K562 (cell line): ENCODE results near the gene EFEMP2. TPM values are rescaled to one million over a fixed set of nuclear protein-coding genes. Genes with fewer than 3 reads are reported as not detected.
"Not testable (repeated sequence)": the region's sequence is repeated elsewhere in the genome, so short reads cannot be mapped to it uniquely, and the experiment has no call there.

ENCODE experiments used
- ATAC-seq: fragments of 200-7000 bp; cut with Tn5 transposase; 3 replicates; pipeline ENCODE4 v1.9.1; 2020; ENCODE audit warnings: moderate library complexity
- BruUV-seq: library from RNA; stranded (reverse); fragments of 400-500 nt; replicated peaks from 2 replicates; lab custom pipeline; 2021; lab: Mats Ljungman, UMichigan
- CTCF ChIA-PET: fragments of 300-600 bp; formaldehyde crosslinking; extraction: SDS; loops from one replicate; lab custom pipeline; 2021; ENCODE audit warnings: low intra/inter-chr PET ratio; lab: Yijun Ruan, JAX
- POLR2A ChIA-PET: fragments of 300-600, 350-650 bp; sonication (Branson Sonifier 250); formaldehyde crosslinking; extraction: SDS; loops from one replicate; lab custom pipeline; 2021; ENCODE audit warnings: antibody characterized with exemption, inconsistent platforms; lab: Yijun Ruan, JAX
- DNase-seq, 4 experiments: peaks; one replicate each; pipeline versions ENCODE4 v3.0.0 to v3.0.0-alpha.2; 2011 to 2018; ENCODE audit warnings: low spot score in 3 of 4, mixed read lengths in 3 of 4; ENCODE audit errors: extremely low read depth in 1 of 4
- FAIRE-seq: peaks from 2 replicates; lab custom pipeline; 2011; peaks lifted over from hg19 to GRCh38; lab: Jason Lieb, UNC
- H2AFZ ChIP-seq: 2 replicates; pipeline ENCODE4 v1.6.0; 2011; ENCODE audit warnings: low read depth, low read length, control low read depth, inconsistent platforms
- H3K27ac ChIP-seq: fragments of 200-600 bp; 3 replicates; pipeline ENCODE4 v1.8.0; 2011; ENCODE audit warnings: low read depth, mild to moderate bottlenecking, control low read depth, inconsistent platforms, low read length, moderate library complexity, mixed read lengths; ENCODE audit errors: extremely low read depth
- H3K27me3 ChIP-seq, 2 experiments: fragments of 300-600 bp in 1 of 2; 2 replicates in 1 of 2; 3 replicates in 1 of 2; pipeline versions ENCODE4 v1.6.0 to v1.8.0; 2011; ENCODE audit warnings: inconsistent platforms in 2 of 2, low read length in 2 of 2, mild to moderate bottlenecking in 1 of 2, mixed read lengths in 1 of 2, moderate library complexity in 1 of 2; ENCODE audit not compliant: control insufficient read depth in 2 of 2, insufficient read depth in 2 of 2
- H3K36me3 ChIP-seq: fragments of 300-600 bp; 3 replicates; pipeline ENCODE4 v1.8.0; 2011; ENCODE audit warnings: mild to moderate bottlenecking, low read length, inconsistent platforms; ENCODE audit not compliant: control insufficient read depth, insufficient read depth
- H3K4me1 ChIP-seq, 2 experiments: fragments of 200-600 bp in 1 of 2; replicated peaks in 1 of 2; 2 replicates in 1 of 2; 3 replicates in 1 of 2; pipeline versions ENCODE4 v1.5.1 to v1.8.0; 2011; ENCODE audit warnings: inconsistent platforms in 2 of 2, low read length in 2 of 2, mild to moderate bottlenecking in 1 of 2, mixed read lengths in 1 of 2, moderate library complexity in 1 of 2; ENCODE audit not compliant: control insufficient read depth in 2 of 2, insufficient read depth in 2 of 2
- H3K4me2 ChIP-seq: 2 replicates; pipeline ENCODE4 v1.6.1; 2011; ENCODE audit warnings: low read length, control low read depth, inconsistent platforms, mixed read lengths; ENCODE audit not compliant: insufficient read depth
- H3K4me3 ChIP-seq: fragments of 200-600 bp; sonication (generic), shearing (Covaris generic); 2 replicates; pipeline ENCODE4 v1.5.1; 2016; ENCODE audit warnings: control low read depth, inconsistent platforms
- H3K79me2 ChIP-seq: fragments of 200-600 bp; 3 replicates; pipeline ENCODE4 v1.8.0; 2011; ENCODE audit warnings: low read length, inconsistent platforms; ENCODE audit not compliant: control insufficient read depth, insufficient read depth
- H3K9ac ChIP-seq, 2 experiments: 2 replicates each; pipeline versions ENCODE4 v1.6.0 to v1.6.1; 2011; ENCODE audit warnings: low read depth in 2 of 2, low read length in 2 of 2, control low read depth in 1 of 2, inconsistent platforms in 1 of 2, mild to moderate bottlenecking in 1 of 2, mixed read lengths in 1 of 2; ENCODE audit not compliant: insufficient read depth in 1 of 2
- H3K9me1 ChIP-seq: one replicate; pipeline ENCODE4 v1.6.0; 2011; ENCODE audit warnings: inconsistent platforms, mild to moderate bottlenecking, low read length, moderate library complexity; ENCODE audit not compliant: control insufficient read depth, insufficient read depth
- H3K9me3 ChIP-seq: replicated peaks from 2 replicates; pipeline ENCODE4 v1.5.1; 2011; ENCODE audit warnings: low read depth, low read length, inconsistent platforms; ENCODE audit not compliant: control insufficient read depth, insufficient read depth
- H4K20me1 ChIP-seq: replicated peaks from 2 replicates; pipeline ENCODE4 v1.6.1; 2011; ENCODE audit warnings: low read length, inconsistent platforms, mixed read lengths; ENCODE audit not compliant: control insufficient read depth, insufficient read depth
- CHD1 ChIP-seq: fragments of 200-600 bp; sonication (generic); IDR thresholded peaks from one replicate; pipeline ENCODE4 v1.6.1; 2012; ENCODE audit warnings: mild to moderate bottlenecking, moderate library complexity, low read length, inconsistent platforms
- DEAF1 ChIP-seq: fragments of 450-650 bp; formaldehyde crosslinking; IDR thresholded peaks from 2 replicates; pipeline ENCODE4 v1.4.0; 2020; ENCODE audit warnings: mild to moderate bottlenecking, moderate library complexity
- EGR1 ChIP-seq: fragments of 450-650 bp; conservative IDR thresholded peaks from 2 replicates; pipeline ENCODE4 v1.6.1; 2017; ENCODE audit warnings: mild to moderate bottlenecking
- ETV5 ChIP-seq: sonication (generic); formaldehyde crosslinking; IDR thresholded peaks from 2 replicates; pipeline ENCODE4 v1.4.0; 2020; ENCODE audit warnings: low read depth, mild to moderate bottlenecking, missing genetic modification reagents
- NBN ChIP-seq: fragments of 450-650 bp; IDR thresholded peaks from 2 replicates; pipeline ENCODE4 v1.6.1; 2016; ENCODE audit warnings: low read depth, mild to moderate bottlenecking
- NFYB ChIP-seq: IDR thresholded peaks from 2 replicates; pipeline ENCODE4 v1.6.1; 2011; ENCODE audit warnings: mild to moderate bottlenecking, moderate library complexity; ENCODE audit not compliant: insufficient read length; ENCODE audit errors: extremely low read depth
- POLR2A ChIP-seq: fragments of 450-650 bp; conservative IDR thresholded peaks from 2 replicates; pipeline ENCODE4 v1.6.1; 2016
- SIN3A ChIP-seq, 2 experiments: fragments of 150-350 bp in 1 of 2; IDR thresholded peaks; 2 replicates each; pipeline ENCODE4 v1.6.1; 2011 to 2016; ENCODE audit warnings: borderline replicate concordance in 2 of 2, low read depth in 2 of 2, low read length in 2 of 2, mild to moderate bottlenecking in 2 of 2, moderate library complexity in 2 of 2; ENCODE audit not compliant: control insufficient read depth in 1 of 2
- STAT6 ChIP-seq: sonication (generic); formaldehyde crosslinking; IDR thresholded peaks from 2 replicates; pipeline ENCODE4 v1.8.1; 2023; ENCODE audit warnings: mild to moderate bottlenecking, missing genetic modification reagents
- ZNF780A ChIP-seq: fragments of 250-450 bp; sonication (Bioruptor Pico); IDR thresholded peaks from 2 replicates; pipeline ENCODE4 v1.5.0; 2021; ENCODE audit warnings: mild to moderate bottlenecking
- WGBS: fragments of 100-300 bp; shearing (Covaris generic); methylation state at CpG from one replicate; pipeline ENCODE4 v1.1.6; 2016; ENCODE audit warnings: low coverage, mixed read lengths; ENCODE audit not compliant: insufficient coverage; ENCODE audit errors: missing lambda C conversion rate; 5-methylcytosine and 5-hydroxymethylcytosine counted together
- in situ Hi-C: fragments of 300-500 bp; cut with MboI; formaldehyde crosslinking; loops from 4 replicates; pipeline ENCODE4 v1.15.0; 2018; ENCODE audit warnings: inconsistent platforms, mixed read lengths
- intact Hi-C: fragments of 100-400 bp; cut with micrococcal nuclease; formaldehyde crosslinking; loops from 2 replicates; pipeline ENCODE4 v1.14.2; 2022
- polyA plus RNA-seq, 8 experiments: library from polyadenylated mRNA; depleted of rRNA in 4 of 8; stranded (reverse) in 5 of 8; unstranded in 3 of 8; fragments of >200 nt; fragmentation: Nextera tagmentation in 2 of 8; fragmentation: Illumina TruSeq in 1 of 8; extraction: Ambion mirVana in 2 of 8; extraction: Trizol in 1 of 8; gene quantifications; 2 replicates each; pipeline versions ENCODE4 v1.2.1 to v1.2.3, GENCODE V29; 2011 to 2014; ENCODE audit warnings: inconsistent platforms in 1 of 8, missing spikeins in 1 of 8
- total RNA-seq, 7 experiments: library from RNA; depleted of rRNA in 6 of 7; stranded (reverse); fragments of >200 nt in 6 of 7; fragmentation: Illumina TruSeq in 2 of 7; extraction: Trizol in 2 of 7; gene quantifications; 2 replicates each; pipeline versions ENCODE4 v1.2.1 to v1.2.3, GENCODE V29; 2011 to 2021; ENCODE audit warnings: low replicate concordance in 1 of 7
- TF ChIP-seq, protein P1 (sequence below): sonication (generic); formaldehyde crosslinking; IDR thresholded peaks from 2 replicates; pipeline ENCODE4 v1.8.0; 2023; ENCODE audit warnings: mild to moderate bottlenecking, missing genetic modification reagents
- TF ChIP-seq, protein P2 (sequence below): fragments of 450-650 bp; formaldehyde crosslinking; conservative IDR thresholded peaks from 2 replicates; pipeline ENCODE4 v1.4.0; 2022; ENCODE audit warnings: mild to moderate bottlenecking, missing genetic modification characterization

The EFEMP2 gene
- total and polyA plus RNA-seq, 9 of the 15 experiments (the other 6 are each of a cell fraction or from before 2014, with no cell fraction given): 0.07 to 2.9 (median 0.69) TPM; not detected in 1

GRCh38 chr11:65892137-65892540 is 19.5 kb upstream of the EFEMP2 start:
- H3K4me1 ChIP-seq: peaks cover 38 to 70% of the 10 kb centered on the region in 2 experiments
- FAIRE-seq, CTCF ChIA-PET, H3K9me3 ChIP-seq, intact Hi-C loops, H3K27me3 ChIP-seq, DNase-seq: not testable (repeated sequence)
- peak overlapping the region; percentile 70 for H3K4me3 ChIP-seq
- WGBS: 9% methylated on average over 5 of the region's 5 CpGs
- H3K27ac ChIP-seq: peak overlapping the region; percentile 84
- peaks cover 28% of the 10 kb centered on the region for H4K20me1 ChIP-seq
- peaks cover 51% of the 10 kb centered on the region for H3K36me3 ChIP-seq
- TF ChIP-seq SIN3A (IDR thresholded peaks at IDR 0.05; ENCODE audit: borderline replicate concordance in 2 of 2, control insufficient read depth in 1 of 2, low read depth in 2 of 2, low read length in 2 of 2) (0 out of 4 replicates have a peak, but pooled peaks of 1 of the 2 experiments have one; percentile 13), ZNF780A (0 out of 2 replicates have a peak, but pooled peaks have one; percentile 15), NBN (0 out of 2 replicates have a peak, but pooled peaks have one; percentile 3), ETV5 (CRISPR knock-in tag) (0 out of 2 replicates have a peak, but pooled peaks have one; percentile 3), DEAF1 (CRISPR knock-in tag) (0 out of 2 replicates have a peak, but pooled peaks have one; percentile 1), EGR1 (0 out of 2 replicates have a peak, but pooled peaks have one; percentile 22), STAT6 (0 out of 2 replicates have a peak, but pooled peaks have one; percentile 18), CHD1 (peak; percentile 1), NFYB (peak; percentile 5), POLR2A (peak; percentile 26)
- TF ChIP-seq, protein P1, sequence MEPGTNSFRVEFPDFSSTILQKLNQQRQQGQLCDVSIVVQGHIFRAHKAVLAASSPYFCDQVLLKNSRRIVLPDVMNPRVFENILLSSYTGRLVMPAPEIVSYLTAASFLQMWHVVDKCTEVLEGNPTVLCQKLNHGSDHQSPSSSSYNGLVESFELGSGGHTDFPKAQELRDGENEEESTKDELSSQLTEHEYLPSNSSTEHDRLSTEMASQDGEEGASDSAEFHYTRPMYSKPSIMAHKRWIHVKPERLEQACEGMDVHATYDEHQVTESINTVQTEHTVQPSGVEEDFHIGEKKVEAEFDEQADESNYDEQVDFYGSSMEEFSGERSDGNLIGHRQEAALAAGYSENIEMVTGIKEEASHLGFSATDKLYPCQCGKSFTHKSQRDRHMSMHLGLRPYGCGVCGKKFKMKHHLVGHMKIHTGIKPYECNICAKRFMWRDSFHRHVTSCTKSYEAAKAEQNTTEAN (CRISPR knock-in tag): peak; percentile 15; the same call in 1 of the 2 replicates
- TF ChIP-seq, protein P2, sequence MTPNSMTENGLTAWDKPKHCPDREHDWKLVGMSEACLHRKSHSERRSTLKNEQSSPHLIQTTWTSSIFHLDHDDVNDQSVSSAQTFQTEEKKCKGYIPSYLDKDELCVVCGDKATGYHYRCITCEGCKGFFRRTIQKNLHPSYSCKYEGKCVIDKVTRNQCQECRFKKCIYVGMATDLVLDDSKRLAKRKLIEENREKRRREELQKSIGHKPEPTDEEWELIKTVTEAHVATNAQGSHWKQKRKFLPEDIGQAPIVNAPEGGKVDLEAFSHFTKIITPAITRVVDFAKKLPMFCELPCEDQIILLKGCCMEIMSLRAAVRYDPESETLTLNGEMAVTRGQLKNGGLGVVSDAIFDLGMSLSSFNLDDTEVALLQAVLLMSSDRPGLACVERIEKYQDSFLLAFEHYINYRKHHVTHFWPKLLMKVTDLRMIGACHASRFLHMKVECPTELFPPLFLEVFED (CRISPR knock-in tag): peak; percentile 43; the same call in 1 of the 2 replicates
- TF ChIP-seq, all 486 proteins: peak for 12; not testable (repeated sequence) for 474
- H3K9me1 ChIP-seq, in situ Hi-C loops, H2AFZ ChIP-seq, BruUV-seq: not testable (repeated sequence)
- Histone ChIP-seq H3K79me2 (peaks cover 77% of the 10 kb centered on the region), H3K9ac (peak overlapping the region; percentile 80 to 98), H3K4me2 (peak overlapping the region; percentile 89)
- peak; percentile 12 for ATAC-seq
- POLR2A ChIA-PET: interaction anchor here (0.6 to 10.0 kb wide), 15 partner anchors 8 to 1324 kb away, joined by 3 to 136 read pairs (median 4); partner anchors contain the start of genes CFL1, FOSL1 and MUS81
